GM12878 (cell line): ENCODE results near the gene DNAJC15.

Experiments used
- BACH1 ChIP-seq: fragments of 450-650 bp; IDR thresholded peaks from 2 replicates; pipeline ENCODE4 v1.6.1; 2017; ENCODE audit warnings: mild to moderate bottlenecking, borderline replicate concordance
- CEBPB ChIP-seq, 2 experiments: fragments of 150-350 bp in 1 of 2; IDR thresholded peaks; 2 replicates each; pipeline ENCODE4 v1.6.1; 2012 to 2014; ENCODE audit warnings: low read depth in 2 of 2, low read length in 2 of 2, borderline replicate concordance in 1 of 2, inconsistent platforms in 1 of 2
- DPF2 ChIP-seq: fragments of 450-650 bp; IDR thresholded peaks from 2 replicates; pipeline ENCODE4 v1.6.1; 2017; ENCODE audit warnings: mild to moderate bottlenecking
- NFYB ChIP-seq: IDR thresholded peaks from 2 replicates; pipeline ENCODE4 v1.6.1; 2011; ENCODE audit warnings: low read depth, mild to moderate bottlenecking, low read length, improper control_type of control experiment, moderate library complexity; ENCODE audit not compliant: insufficient read depth
- POLR2AphosphoS5 ChIP-seq: IDR thresholded peaks from 2 replicates; pipeline ENCODE4 v1.6.1; 2011; ENCODE audit warnings: mild to moderate bottlenecking, low read length, inconsistent platforms
- RELA ChIP-seq: fragments of 450-650 bp; IDR thresholded peaks from 2 replicates; pipeline ENCODE4 v1.8.0; 2014; ENCODE audit warnings: borderline replicate concordance; ENCODE audit not compliant: partially characterized antibody
- TCF12 ChIP-seq: IDR thresholded peaks from 2 replicates; pipeline ENCODE4 v1.6.1; 2011; ENCODE audit warnings: low read depth, mild to moderate bottlenecking, low read length
- ZZZ3 ChIP-seq: IDR thresholded peaks from 2 replicates; pipeline ENCODE4 v1.6.1; 2011; ENCODE audit warnings: low read depth; ENCODE audit not compliant: control insufficient read depth, insufficient read length
- TF ChIP-seq, protein P1 (sequence below): IDR thresholded peaks from 2 replicates; pipeline ENCODE4 v1.6.1; 2012; ENCODE audit warnings: low read depth, low read length, improper control_type of control experiment
- TF ChIP-seq, protein P2 (sequence below): IDR thresholded peaks from 2 replicates; pipeline ENCODE4 v1.6.1; 2012; ENCODE audit warnings: mild to moderate bottlenecking, low read depth, low read length
- TF ChIP-seq, protein P3 (sequence below), 3 experiments: IDR thresholded peaks in 2 of 3; conservative IDR thresholded peaks in 1 of 3; 2 replicates each; pipeline ENCODE4 v1.5.1; 2011; ENCODE audit warnings: low read depth in 3 of 3, low read length in 3 of 3, mild to moderate bottlenecking in 3 of 3, control low read depth in 2 of 3, moderate library complexity in 2 of 3, inconsistent platforms in 1 of 3, mixed read lengths in 1 of 3; ENCODE audit not compliant: control insufficient read depth in 2 of 3, insufficient read depth in 1 of 3; ENCODE audit errors: extremely low read depth in 1 of 3

DNA sequence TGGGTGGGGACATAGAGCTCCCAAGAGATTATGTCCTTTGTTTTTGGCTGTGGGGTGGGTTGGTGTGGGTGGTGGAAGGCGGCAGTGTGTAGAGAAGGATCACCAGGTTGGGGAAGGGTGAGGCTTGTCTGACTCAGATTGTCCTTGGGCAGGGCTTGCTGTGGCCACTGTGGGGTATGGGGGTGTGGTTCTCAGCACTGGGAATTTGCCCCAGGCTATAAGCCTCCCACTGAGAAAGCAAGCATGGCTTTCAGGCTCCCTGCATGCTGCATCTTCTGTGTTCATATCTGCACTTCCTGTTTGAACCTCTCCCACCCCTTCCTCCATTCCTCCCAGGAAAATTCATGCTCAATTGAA, 34.9 kb downstream of the DNAJC15 start:
- TF ChIP-seq DPF2 (no peak), POLR2AphosphoS5 (no peak), TCF12 (no peak), RELA (no peak), CEBPB (IDR thresholded peaks at IDR 0.05; ENCODE audit: borderline replicate concordance in 1 of 2, low read depth in 2 of 2, low read length in 2 of 2) (no peak), NFYB (no peak), ZZZ3 (no peak), BACH1 (no peak)
- TF ChIP-seq, protein P1, sequence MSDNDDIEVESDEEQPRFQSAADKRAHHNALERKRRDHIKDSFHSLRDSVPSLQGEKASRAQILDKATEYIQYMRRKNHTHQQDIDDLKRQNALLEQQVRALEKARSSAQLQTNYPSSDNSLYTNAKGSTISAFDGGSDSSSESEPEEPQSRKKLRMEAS: no peak
- TF ChIP-seq, protein P2, sequence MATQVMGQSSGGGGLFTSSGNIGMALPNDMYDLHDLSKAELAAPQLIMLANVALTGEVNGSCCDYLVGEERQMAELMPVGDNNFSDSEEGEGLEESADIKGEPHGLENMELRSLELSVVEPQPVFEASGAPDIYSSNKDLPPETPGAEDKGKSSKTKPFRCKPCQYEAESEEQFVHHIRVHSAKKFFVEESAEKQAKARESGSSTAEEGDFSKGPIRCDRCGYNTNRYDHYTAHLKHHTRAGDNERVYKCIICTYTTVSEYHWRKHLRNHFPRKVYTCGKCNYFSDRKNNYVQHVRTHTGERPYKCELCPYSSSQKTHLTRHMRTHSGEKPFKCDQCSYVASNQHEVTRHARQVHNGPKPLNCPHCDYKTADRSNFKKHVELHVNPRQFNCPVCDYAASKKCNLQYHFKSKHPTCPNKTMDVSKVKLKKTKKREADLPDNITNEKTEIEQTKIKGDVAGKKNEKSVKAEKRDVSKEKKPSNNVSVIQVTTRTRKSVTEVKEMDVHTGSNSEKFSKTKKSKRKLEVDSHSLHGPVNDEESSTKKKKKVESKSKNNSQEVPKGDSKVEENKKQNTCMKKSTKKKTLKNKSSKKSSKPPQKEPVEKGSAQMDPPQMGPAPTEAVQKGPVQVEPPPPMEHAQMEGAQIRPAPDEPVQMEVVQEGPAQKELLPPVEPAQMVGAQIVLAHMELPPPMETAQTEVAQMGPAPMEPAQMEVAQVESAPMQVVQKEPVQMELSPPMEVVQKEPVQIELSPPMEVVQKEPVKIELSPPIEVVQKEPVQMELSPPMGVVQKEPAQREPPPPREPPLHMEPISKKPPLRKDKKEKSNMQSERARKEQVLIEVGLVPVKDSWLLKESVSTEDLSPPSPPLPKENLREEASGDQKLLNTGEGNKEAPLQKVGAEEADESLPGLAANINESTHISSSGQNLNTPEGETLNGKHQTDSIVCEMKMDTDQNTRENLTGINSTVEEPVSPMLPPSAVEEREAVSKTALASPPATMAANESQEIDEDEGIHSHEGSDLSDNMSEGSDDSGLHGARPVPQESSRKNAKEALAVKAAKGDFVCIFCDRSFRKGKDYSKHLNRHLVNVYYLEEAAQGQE: no peak
- TF ChIP-seq, protein P3, sequence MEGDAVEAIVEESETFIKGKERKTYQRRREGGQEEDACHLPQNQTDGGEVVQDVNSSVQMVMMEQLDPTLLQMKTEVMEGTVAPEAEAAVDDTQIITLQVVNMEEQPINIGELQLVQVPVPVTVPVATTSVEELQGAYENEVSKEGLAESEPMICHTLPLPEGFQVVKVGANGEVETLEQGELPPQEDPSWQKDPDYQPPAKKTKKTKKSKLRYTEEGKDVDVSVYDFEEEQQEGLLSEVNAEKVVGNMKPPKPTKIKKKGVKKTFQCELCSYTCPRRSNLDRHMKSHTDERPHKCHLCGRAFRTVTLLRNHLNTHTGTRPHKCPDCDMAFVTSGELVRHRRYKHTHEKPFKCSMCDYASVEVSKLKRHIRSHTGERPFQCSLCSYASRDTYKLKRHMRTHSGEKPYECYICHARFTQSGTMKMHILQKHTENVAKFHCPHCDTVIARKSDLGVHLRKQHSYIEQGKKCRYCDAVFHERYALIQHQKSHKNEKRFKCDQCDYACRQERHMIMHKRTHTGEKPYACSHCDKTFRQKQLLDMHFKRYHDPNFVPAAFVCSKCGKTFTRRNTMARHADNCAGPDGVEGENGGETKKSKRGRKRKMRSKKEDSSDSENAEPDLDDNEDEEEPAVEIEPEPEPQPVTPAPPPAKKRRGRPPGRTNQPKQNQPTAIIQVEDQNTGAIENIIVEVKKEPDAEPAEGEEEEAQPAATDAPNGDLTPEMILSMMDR (IDR thresholded peaks at IDR 0.05 in 2 of 3, conservative IDR thresholded peaks at IDR 0.05 in 1 of 3; ENCODE audit: control insufficient read depth in 2 of 3, extremely low read depth in 1 of 3, insufficient read depth in 1 of 3, low read depth in 3 of 3, low read length in 3 of 3): no peak
